ENCODE measurements around the gene PLVAP. TPM values are rescaled to one million over a fixed set of nuclear protein-coding genes. Genes with fewer than 3 reads are reported as not detected.
A peak's percentile ranks its signal among the peaks of the same experiment; 100 is the strongest.

Gene PLVAP
- total RNA-seq, 1 donor from 2014 or later = 0.84 TPM

DNA sequence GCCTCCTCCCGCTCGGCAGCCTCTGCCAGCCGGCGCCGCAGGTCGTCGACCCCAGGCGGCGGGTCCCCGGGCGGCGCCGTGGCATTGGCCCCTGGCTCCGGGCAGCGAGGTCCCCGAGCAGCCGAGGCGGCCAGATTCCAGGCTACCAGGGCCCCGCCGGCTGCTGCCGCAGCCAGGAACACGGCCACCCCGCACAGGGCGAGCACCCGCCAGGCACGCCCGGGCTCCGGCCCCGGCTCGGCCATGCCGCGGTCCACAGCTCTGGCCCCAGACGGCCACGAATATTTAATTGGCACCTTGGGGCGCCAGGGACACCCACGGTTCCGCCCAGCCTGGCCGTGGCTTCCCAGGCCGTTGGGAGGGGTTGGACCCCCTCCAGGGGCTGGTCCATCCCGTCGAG, 16.8 kb upstream of the PLVAP start, which contains the start of gene CCDC194:
CCDC194 (minus strand) TSS at position 283 of the 400 bp plus-strand sequence; CDS start at position 245, 38 bp downstream.
- Mint-ChIP-seq H3K9me3 (no peaks in the 10 kb centered on the region), H3K4me3 (no peak within 1 kb of the TSS), H3K36me3 (ENCODE audit: low read depth) (peaks cover 10% of the 10 kb centered on the region), H3K27ac (no peak within 1 kb of the TSS), H3K4me1 (peaks cover 21% of the 10 kb centered on the region), H3K27me3 (no peaks in the 10 kb centered on the region)
- intact Hi-C loops (cut with micrococcal nuclease) = loop anchor here (5.0 kb wide), 1 partner anchor 317 kb away; the partner anchor contains the start of genes HAUS8 and MYO9B
- DNase-seq (no peak), ATAC-seq (ENCODE audit: low read depth) (no peak)
- TF ChIP-seq, protein P1, sequence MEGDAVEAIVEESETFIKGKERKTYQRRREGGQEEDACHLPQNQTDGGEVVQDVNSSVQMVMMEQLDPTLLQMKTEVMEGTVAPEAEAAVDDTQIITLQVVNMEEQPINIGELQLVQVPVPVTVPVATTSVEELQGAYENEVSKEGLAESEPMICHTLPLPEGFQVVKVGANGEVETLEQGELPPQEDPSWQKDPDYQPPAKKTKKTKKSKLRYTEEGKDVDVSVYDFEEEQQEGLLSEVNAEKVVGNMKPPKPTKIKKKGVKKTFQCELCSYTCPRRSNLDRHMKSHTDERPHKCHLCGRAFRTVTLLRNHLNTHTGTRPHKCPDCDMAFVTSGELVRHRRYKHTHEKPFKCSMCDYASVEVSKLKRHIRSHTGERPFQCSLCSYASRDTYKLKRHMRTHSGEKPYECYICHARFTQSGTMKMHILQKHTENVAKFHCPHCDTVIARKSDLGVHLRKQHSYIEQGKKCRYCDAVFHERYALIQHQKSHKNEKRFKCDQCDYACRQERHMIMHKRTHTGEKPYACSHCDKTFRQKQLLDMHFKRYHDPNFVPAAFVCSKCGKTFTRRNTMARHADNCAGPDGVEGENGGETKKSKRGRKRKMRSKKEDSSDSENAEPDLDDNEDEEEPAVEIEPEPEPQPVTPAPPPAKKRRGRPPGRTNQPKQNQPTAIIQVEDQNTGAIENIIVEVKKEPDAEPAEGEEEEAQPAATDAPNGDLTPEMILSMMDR (IDR thresholded peaks at IDR 0.05) = no peak
- ChIA-PET POLR2A (interaction anchor here (0.7 to 0.9 kb wide), 2 partner anchors 11 to 47 kb away, joined by 3 to 4 read pairs; partner anchors contain the start of gene BST2), CTCF (interaction anchor here (0.6 kb wide), 1 partner anchor 81 kb away, joined by 3 read pairs; no protein-coding TSS in a partner anchor)

DNA sequence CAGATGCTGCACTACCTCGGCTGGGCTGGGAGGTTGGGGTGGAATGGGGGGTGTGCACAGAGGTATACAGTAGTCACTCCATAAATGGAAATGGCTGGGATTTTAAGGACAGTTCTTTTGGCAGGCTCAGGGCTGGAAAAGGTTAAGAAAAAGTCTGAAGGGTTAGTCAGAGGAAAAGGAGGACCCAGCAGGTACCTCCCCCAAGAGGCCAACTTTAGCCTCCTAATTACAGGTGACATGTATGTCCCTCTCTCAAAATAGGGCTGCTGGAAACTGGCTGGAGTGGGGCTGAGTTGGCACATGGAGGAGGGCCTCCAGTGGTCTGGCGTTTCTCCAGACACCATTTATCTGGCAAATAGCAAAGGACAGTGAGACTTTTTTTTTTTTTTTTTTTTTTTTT, 15.9 kb upstream of the PLVAP start:
- POLR2A ChIA-PET = no interaction called here

DNA sequence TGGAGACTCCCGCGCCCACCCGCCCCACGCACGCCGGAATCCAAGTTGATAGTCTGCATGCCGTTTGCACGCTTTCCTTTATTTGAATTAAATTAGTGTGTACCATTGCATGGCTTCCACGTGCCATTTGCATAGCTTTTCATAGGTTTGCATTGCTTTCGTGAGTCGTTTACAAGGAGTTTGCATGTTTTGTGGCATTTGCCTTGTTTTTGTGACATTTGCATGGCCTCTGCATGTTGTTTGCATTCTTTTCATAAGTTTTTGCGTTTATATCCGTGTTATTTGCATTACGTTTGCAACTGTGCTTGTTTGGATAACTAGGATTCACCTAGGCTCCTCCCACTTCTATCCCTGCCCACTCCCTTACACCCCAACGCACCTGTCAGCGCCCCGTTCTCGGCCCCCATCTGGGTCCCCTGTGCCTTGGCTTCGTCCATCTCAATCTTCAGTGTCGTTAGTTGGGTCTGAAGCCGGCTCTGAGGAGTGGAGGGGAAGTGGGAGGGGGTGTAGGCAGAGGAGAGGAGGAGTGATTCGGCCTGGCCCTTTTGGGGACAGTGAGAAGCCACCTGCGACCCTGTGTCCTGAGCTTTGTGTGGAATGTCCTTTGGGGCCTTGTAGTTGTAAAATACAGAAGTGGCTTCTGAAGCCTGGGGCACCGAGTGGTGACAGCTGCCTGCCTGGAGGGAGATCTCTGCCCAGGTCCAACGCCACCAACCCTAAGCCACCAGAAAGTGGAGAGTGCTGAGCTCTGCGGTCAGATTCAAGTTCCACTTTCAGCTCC, 14.4 kb upstream of the PLVAP start:
- intact Hi-C loops (cut with micrococcal nuclease) = loop anchor here (1.0 to 5.0 kb wide), 4 partner anchors 14 to 314 kb away; partner anchors contain the start of genes BST2, HAUS8 and MYO9B
- no peaks in the 10 kb centered on the region for H3K36me3 Mint-ChIP-seq (ENCODE audit: low read depth)

More for the DNA sequence above, 15.9 kb upstream of the PLVAP start:
- Mint-ChIP-seq H3K4me1 (peaks cover 21% of the 10 kb centered on the region), H3K9me3 (no peaks in the 10 kb centered on the region), H3K27me3 (no peaks in the 10 kb centered on the region), H3K4me3 (no peak overlapping the region), H3K27ac (no peak overlapping the region), H3K36me3 (ENCODE audit: low read depth) (peaks cover 7% of the 10 kb centered on the region)
- ATAC-seq (ENCODE audit: low read depth) = no peak
- TF ChIP-seq, protein P1 (IDR thresholded peaks at IDR 0.05) = no peak
- intact Hi-C loops (cut with micrococcal nuclease) = loop anchor here (5.0 kb wide), 1 partner anchor 316 kb away; the partner anchor contains the start of genes HAUS8 and MYO9B
- no peak for DNase-seq
- CTCF ChIA-PET = no interaction called here

GRCh38 chr19:17390665-17391370, 13.7 kb upstream of the PLVAP start:
- intact Hi-C loops (cut with micrococcal nuclease) = loop anchor here (1.0 to 5.0 kb wide), 4 partner anchors 14 to 314 kb away; partner anchors contain the start of genes BST2, HAUS8 and MYO9B
- H3K27me3 Mint-ChIP-seq = no peaks in the 10 kb centered on the region
- H3K4me1 Mint-ChIP-seq = peaks cover 21% of the 10 kb centered on the region
- DNase-seq (peak; percentile 85), ATAC-seq (ENCODE audit: low read depth) (peak; percentile 100)
- H3K9me3 Mint-ChIP-seq = no peaks in the 10 kb centered on the region
- no peaks in the 10 kb centered on the region for H3K36me3 Mint-ChIP-seq (ENCODE audit: low read depth)
- TF ChIP-seq, protein P1 (IDR thresholded peaks at IDR 0.05) = no peak
- ChIA-PET POLR2A (interaction anchor here (0.6 to 2.5 kb wide), 5 partner anchors 8 to 376 kb away, joined by 3 to 8 read pairs (median 6); partner anchors contain the start of gene ANO8), CTCF (no interaction called here)
- H3K4me3 Mint-ChIP-seq = peak overlapping the region; percentile 86
- peak overlapping the region; percentile 24 for H3K27ac Mint-ChIP-seq

More for the DNA sequence above, 14.4 kb upstream of the PLVAP start:
- DNase-seq (no peak), ATAC-seq (ENCODE audit: low read depth) (no peak)
- CTCF ChIA-PET = interaction anchor here (0.6 to 0.7 kb wide), 2 partner anchors 9 to 282 kb away, joined by 3 to 4 read pairs; no protein-coding TSS in a partner anchor
- POLR2A ChIA-PET = interaction anchor here (0.6 to 1.2 kb wide), 9 partner anchors 8 to 375 kb away, joined by 3 to 12 read pairs (median 4); partner anchors contain the start of genes BST2 and MVB12A
- TF ChIP-seq, protein P1 (IDR thresholded peaks at IDR 0.05) = no peak
- Mint-ChIP-seq H3K27me3 (no peaks in the 10 kb centered on the region), H3K27ac (no peak overlapping the region), H3K9me3 (no peaks in the 10 kb centered on the region), H3K4me3 (peak overlapping the region; percentile 62), H3K4me1 (peaks cover 21% of the 10 kb centered on the region)
